Measurements from ENCODE around the gene HERC5. TPM values are rescaled to one million over a fixed set of nuclear protein-coding genes. Genes with fewer than 3 reads are reported as not detected.

The HERC5 gene
- total RNA-seq, 1 donor from 2014 or later: 2.6 TPM

DNA sequence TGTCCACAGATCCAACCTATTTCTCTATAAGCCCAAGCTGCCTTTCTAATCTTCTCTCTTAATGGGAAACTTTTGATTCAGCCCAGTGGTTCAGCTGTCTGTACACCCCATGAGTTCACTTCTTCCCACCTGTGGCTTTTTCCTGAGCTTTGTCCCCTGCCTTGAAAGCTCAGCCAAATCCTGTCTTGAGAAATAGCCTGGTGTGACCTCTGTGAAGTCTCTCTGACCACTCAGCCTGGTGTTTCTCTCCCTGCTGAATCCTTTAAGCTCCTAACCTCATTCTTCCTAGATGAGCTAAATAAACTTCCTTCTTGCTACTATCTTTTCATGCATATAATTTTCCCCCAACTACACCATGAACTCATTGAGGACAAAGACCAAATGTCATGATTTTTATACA, 15.2 kb upstream of the HERC5 start:
- intact Hi-C loops (cut with micrococcal nuclease): no loop called here
- H3K4me1 ChIP-seq: peaks cover 7% of the 10 kb centered on the region
- H3K27ac ChIP-seq (replicated peaks): no peak overlapping the region
- H3K9me3 ChIP-seq (replicated peaks): no peaks in the 10 kb centered on the region
- DNase-seq: no peak
- TF ChIP-seq, protein P1, sequence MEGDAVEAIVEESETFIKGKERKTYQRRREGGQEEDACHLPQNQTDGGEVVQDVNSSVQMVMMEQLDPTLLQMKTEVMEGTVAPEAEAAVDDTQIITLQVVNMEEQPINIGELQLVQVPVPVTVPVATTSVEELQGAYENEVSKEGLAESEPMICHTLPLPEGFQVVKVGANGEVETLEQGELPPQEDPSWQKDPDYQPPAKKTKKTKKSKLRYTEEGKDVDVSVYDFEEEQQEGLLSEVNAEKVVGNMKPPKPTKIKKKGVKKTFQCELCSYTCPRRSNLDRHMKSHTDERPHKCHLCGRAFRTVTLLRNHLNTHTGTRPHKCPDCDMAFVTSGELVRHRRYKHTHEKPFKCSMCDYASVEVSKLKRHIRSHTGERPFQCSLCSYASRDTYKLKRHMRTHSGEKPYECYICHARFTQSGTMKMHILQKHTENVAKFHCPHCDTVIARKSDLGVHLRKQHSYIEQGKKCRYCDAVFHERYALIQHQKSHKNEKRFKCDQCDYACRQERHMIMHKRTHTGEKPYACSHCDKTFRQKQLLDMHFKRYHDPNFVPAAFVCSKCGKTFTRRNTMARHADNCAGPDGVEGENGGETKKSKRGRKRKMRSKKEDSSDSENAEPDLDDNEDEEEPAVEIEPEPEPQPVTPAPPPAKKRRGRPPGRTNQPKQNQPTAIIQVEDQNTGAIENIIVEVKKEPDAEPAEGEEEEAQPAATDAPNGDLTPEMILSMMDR (IDR thresholded peaks at IDR 0.05; ENCODE audit: borderline replicate concordance): no peak
- H3K27me3 ChIP-seq (ENCODE audit: low read depth): no peaks in the 10 kb centered on the region
- H3K36me3 ChIP-seq: peaks cover 50% of the 10 kb centered on the region
- H3K4me3 ChIP-seq: no peak overlapping the region

GRCh38 chr4:88442689-88443191, 14.2 kb upstream of the HERC5 start:
- H3K27me3 ChIP-seq (ENCODE audit: low read depth): no peaks in the 10 kb centered on the region
- H3K9me3 ChIP-seq (replicated peaks): no peaks in the 10 kb centered on the region
- no peak overlapping the region for H3K4me3 ChIP-seq
- TF ChIP-seq, protein P1 (IDR thresholded peaks at IDR 0.05; ENCODE audit: borderline replicate concordance): no peak
- H3K27ac ChIP-seq (replicated peaks): no peak overlapping the region
- intact Hi-C loops (cut with micrococcal nuclease): no loop called here
- DNase-seq: no peak
- peaks cover 42% of the 10 kb centered on the region for H3K36me3 ChIP-seq
- peaks cover 8% of the 10 kb centered on the region for H3K4me1 ChIP-seq

DNA sequence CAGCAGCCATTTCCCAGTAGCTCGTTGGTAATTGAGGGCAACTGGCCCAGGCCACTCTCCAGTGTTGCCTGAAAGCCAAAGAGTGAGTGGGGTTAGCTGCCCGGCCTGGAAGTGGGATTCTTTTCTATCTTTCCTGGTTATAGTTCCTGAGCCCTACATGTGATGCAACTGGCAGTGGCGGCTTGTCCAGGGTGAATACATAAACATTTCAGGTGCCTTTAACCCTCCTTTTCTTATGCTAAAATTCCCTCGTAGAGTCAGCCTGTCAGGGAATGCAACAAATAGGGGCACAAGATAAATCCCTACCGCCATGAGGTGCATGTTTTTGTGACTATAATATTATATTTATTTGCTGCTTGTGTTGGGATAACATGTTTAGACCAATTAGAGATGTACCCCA, 13.4 kb upstream of the HERC5 start:
- Histone ChIP-seq H3K27ac (replicated peaks) (no peak overlapping the region), H3K9me3 (replicated peaks) (no peaks in the 10 kb centered on the region), H3K36me3 (peaks cover 42% of the 10 kb centered on the region), H3K27me3 (ENCODE audit: low read depth) (no peaks in the 10 kb centered on the region), H3K4me3 (no peak overlapping the region), H3K4me1 (peaks cover 8% of the 10 kb centered on the region)
- TF ChIP-seq, protein P1 (IDR thresholded peaks at IDR 0.05; ENCODE audit: borderline replicate concordance): no peak
- intact Hi-C loops (cut with micrococcal nuclease): no loop called here
- DNase-seq: no peak

DNA sequence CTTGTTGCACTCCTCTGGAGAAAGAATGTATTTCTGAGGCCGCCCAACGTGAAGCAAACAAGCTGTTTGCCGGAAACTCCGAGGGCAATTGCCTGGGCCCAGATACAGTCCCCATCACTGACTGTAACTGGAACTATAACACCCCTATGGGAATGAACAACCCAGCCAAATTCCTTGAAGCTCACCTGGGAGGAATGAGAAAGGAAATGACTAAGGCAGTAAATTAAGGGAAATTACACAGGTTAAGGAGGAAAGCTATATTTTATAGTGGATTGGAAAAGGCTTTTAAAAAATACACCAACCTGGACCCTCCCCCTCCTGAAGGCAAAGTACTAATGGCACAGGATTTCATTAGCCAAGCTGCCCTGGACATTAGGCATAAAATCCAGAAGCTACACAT, 11.7 kb upstream of the HERC5 start:
- Histone ChIP-seq H3K4me1 (peaks cover 8% of the 10 kb centered on the region), H3K9me3 (replicated peaks) (no peaks in the 10 kb centered on the region), H3K36me3 (peaks cover 27% of the 10 kb centered on the region), H3K27ac (replicated peaks) (no peak overlapping the region), H3K4me3 (no peak overlapping the region), H3K27me3 (ENCODE audit: low read depth) (no peaks in the 10 kb centered on the region)
- intact Hi-C loops (cut with micrococcal nuclease): no loop called here
- DNase-seq: no peak
- TF ChIP-seq, protein P1 (IDR thresholded peaks at IDR 0.05; ENCODE audit: borderline replicate concordance): no peak

GRCh38 chr4:88446124-88446523, 10.8 kb upstream of the HERC5 start:
- TF ChIP-seq, protein P1 (IDR thresholded peaks at IDR 0.05; ENCODE audit: borderline replicate concordance): no peak
- Histone ChIP-seq H3K27me3 (ENCODE audit: low read depth) (no peaks in the 10 kb centered on the region), H3K4me1 (peaks cover 8% of the 10 kb centered on the region), H3K9me3 (replicated peaks) (no peaks in the 10 kb centered on the region), H3K36me3 (peaks cover 19% of the 10 kb centered on the region), H3K4me3 (no peak overlapping the region), H3K27ac (replicated peaks) (no peak overlapping the region)
- intact Hi-C loops (cut with micrococcal nuclease): no loop called here
- no peak for DNase-seq
